IMR-90 (cell line): ENCODE measurements around the gene SYCP2. TPM values are rescaled to one million over a fixed set of nuclear protein-coding genes. Genes with fewer than 3 reads are reported as not detected.

Experiments
- MAFK ChIP-seq: IDR thresholded peaks from 2 replicates; pipeline ENCODE4 v1.6.1; 2012; ENCODE audit warnings: low read depth, low read length, improper control_type of control experiment
- microRNA-seq, 2 experiments: library from miRNA; stranded (forward) in 1 of 2; unstranded in 1 of 2; fragments of 10-50 nt in 1 of 2; fragments of <30 nt in 1 of 2; gene quantifications in 1 of 2; microRNA quantifications in 1 of 2; one replicate each; pipeline versions ENCODE3 to v1.1.0; 2013 to 2020; ENCODE audit not compliant: insufficient read depth in 1 of 2, insufficient read length in 1 of 2, unreplicated experiment in 1 of 2
- polyA plus RNA-seq, 3 experiments: library from polyadenylated mRNA; depleted of rRNA; stranded (reverse); fragments of >200 nt; gene quantifications; 2 replicates each; pipeline ENCODE4 v1.2.3, GENCODE V29; 2012; ENCODE audit warnings: low replicate concordance in 1 of 3
- small RNA-seq, 5 experiments: library from RNA; depleted of rRNA; stranded (forward); fragments of <200 nt; gene quantifications; one replicate each; pipeline ENCODE3, GENCODE V24; 2012
- total RNA-seq: library from RNA; depleted of rRNA; stranded (reverse); fragments of >200 nt; gene quantifications from 2 replicates; pipeline ENCODE4 v1.2.3, GENCODE V29; 2012; rRNA removed

The SYCP2 gene
- total and polyA plus RNA-seq, 2 of the 4 experiments (the other 2 are of a cell fraction), result 0.18 to 0.31 TPM

DNA sequence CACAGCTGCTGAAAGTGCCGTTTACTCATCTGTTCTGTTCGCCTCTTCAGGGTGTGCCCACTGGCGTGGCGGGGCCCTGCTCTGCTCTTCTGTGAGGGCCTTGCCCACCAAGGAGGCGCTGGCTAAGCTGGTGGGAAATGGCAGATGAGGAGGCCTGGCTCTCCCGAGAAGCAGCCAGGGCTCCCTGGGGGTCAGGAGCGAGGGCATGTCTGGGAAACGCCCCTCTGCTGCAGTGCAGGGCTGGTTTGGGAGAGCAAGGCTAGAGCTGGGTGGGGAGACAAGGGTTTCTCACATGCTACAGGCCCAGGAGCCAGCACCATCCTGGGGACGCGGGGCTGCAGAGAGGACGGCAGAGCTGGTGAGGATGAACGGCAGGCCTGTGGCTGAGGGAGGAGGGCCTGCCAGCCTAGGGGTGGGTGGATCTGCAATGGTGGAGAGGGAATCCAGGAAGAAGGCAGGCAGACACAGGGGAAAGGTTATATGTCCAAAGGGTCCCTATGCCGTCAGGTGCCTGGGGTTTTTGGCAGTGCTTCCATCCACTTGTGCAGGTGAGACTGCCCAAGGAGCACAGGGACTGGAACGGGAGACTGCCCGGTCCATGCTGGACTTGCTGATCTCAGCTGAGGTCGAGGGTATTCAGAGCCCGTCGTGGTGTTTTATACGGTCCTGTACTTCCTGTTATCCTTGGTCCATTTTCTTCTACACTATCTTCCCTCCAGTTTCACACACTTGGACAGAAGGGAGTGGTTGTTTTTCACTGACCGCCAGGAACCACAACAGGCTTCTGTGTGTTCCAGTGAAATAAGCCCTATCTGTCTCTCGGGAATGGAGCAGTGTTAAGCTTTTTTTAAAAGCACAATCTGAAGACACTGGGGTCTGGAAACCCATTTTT lies 119.2 kb downstream of the SYCP2 start (continued):
- no peak for TF ChIP-seq MAFK

Small RNA genes within 50 kb of the gene (microRNA-seq; reads per million reads assigned to microRNA genes)
- not detected for gene RNU7-141P (ENCODE audit: insufficient read depth, insufficient read length)

Small RNA genes within 50 kb of the gene (small RNA-seq; reads per million reads assigned to genes)
- 0 to 9.6 (median 0) reads per million in 5 experiments for gene RNU7-141P

Other genes with a start within 250 kb of the SYCP2 start
- gene PPP1R3D, start 6.7 kb upstream of the SYCP2 start, total RNA-seq, result 2.7 and 4.7 TPM in 2 replicates
- gene PPP1R3D, start 6.7 kb upstream of the SYCP2 start, polyA plus RNA-seq (2012; rRNA removed), result 1.6 and 1.7 TPM in 2 replicates
- 3.0 and 3.9 TPM in 2 replicates for gene FAM217B, start 6.8 kb upstream of the SYCP2 start, total RNA-seq
- 3.3 and 3.9 TPM in 2 replicates for gene FAM217B, start 6.8 kb upstream of the SYCP2 start, polyA plus RNA-seq (2012; rRNA removed)
- not detected in 2 replicates for gene CDH26, start 24.8 kb upstream of the SYCP2 start, total RNA-seq
- gene CDH26, start 24.8 kb upstream of the SYCP2 start, polyA plus RNA-seq (2012; rRNA removed), result not detected in 2 replicates